SK-N-SH treated with all-trans-retinoic acid at 6 μM for 48 hours (cell line): ENCODE data around the gene TPH2.

Source experiments
- BACH2 ChIP-seq: fragments of 250-450 bp; sonication (Bioruptor Pico); IDR thresholded peaks from 2 replicates; pipeline ENCODE4 v1.9.0; 2021; ENCODE audit warnings: mild to moderate bottlenecking, borderline replicate concordance
- ESRRG ChIP-seq: fragments of 250-450 bp; sonication (Bioruptor Pico); IDR thresholded peaks from 2 replicates; pipeline ENCODE4 v1.6.1; 2021; ENCODE audit warnings: mild to moderate bottlenecking
- SNAI2 ChIP-seq: fragments of 250-450 bp; sonication (Bioruptor Pico); IDR thresholded peaks from 2 replicates; pipeline ENCODE4 v1.5.0; 2020; ENCODE audit warnings: mild to moderate bottlenecking, moderate library complexity
- TCF4 ChIP-seq: fragments of 250-450 bp; sonication (Bioruptor Pico); IDR thresholded peaks from 2 replicates; pipeline ENCODE4 v1.8.0; 2021; ENCODE audit warnings: mild to moderate bottlenecking, moderate library complexity, borderline replicate concordance
- TOX ChIP-seq: fragments of 250-450 bp; sonication (Bioruptor Pico); IDR thresholded peaks from 2 replicates; pipeline ENCODE4 v1.8.0; 2021; ENCODE audit warnings: mild to moderate bottlenecking, moderate library complexity, borderline replicate concordance
- TSHZ2 ChIP-seq: fragments of 250-450 bp; sonication (Bioruptor Pico); IDR thresholded peaks from 2 replicates; pipeline ENCODE4 v1.5.0; 2020; ENCODE audit warnings: mild to moderate bottlenecking, moderate library complexity
- ZFP3 ChIP-seq: fragments of 250-450 bp; sonication (Bioruptor Pico); IDR thresholded peaks from 2 replicates; pipeline ENCODE4 v1.5.0; 2020; ENCODE audit warnings: mild to moderate bottlenecking, moderate library complexity
- ZNF70 ChIP-seq: fragments of 450-650 bp; formaldehyde crosslinking; IDR thresholded peaks from 2 replicates; pipeline ENCODE4 v1.5.0; 2020; ENCODE audit warnings: mild to moderate bottlenecking, moderate library complexity
- ZNF8 ChIP-seq: fragments of 450-650 bp; formaldehyde crosslinking; IDR thresholded peaks from 2 replicates; pipeline ENCODE4 v1.5.0; 2020; ENCODE audit warnings: mild to moderate bottlenecking, moderate library complexity
- TF ChIP-seq, protein P1 (sequence below): fragments of 250-450 bp; sonication (Bioruptor Pico); IDR thresholded peaks from 2 replicates; pipeline ENCODE4 v1.8.0; 2020; ENCODE audit warnings: mild to moderate bottlenecking, moderate library complexity, borderline replicate concordance
- TF ChIP-seq, protein P2 (sequence below): fragments of 250-450 bp; sonication (Bioruptor Pico); IDR thresholded peaks from 2 replicates; pipeline ENCODE4 v1.5.1; 2020; ENCODE audit warnings: low read depth, mild to moderate bottlenecking, moderate library complexity

- TF ChIP-seq, protein P1, sequence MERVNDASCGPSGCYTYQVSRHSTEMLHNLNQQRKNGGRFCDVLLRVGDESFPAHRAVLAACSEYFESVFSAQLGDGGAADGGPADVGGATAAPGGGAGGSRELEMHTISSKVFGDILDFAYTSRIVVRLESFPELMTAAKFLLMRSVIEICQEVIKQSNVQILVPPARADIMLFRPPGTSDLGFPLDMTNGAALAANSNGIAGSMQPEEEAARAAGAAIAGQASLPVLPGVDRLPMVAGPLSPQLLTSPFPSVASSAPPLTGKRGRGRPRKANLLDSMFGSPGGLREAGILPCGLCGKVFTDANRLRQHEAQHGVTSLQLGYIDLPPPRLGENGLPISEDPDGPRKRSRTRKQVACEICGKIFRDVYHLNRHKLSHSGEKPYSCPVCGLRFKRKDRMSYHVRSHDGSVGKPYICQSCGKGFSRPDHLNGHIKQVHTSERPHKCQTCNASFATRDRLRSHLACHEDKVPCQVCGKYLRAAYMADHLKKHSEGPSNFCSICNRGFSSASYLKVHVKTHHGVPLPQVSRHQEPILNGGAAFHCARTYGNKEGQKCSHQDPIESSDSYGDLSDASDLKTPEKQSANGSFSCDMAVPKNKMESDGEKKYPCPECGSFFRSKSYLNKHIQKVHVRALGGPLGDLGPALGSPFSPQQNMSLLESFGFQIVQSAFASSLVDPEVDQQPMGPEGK (CRISPR knock-in tag): no peak
- TF ChIP-seq ZNF8 (CRISPR knock-in tag): no peak
- no peak for TF ChIP-seq ZFP3 (CRISPR knock-in tag)
- TF ChIP-seq ESRRG: no peak
- no peak for TF ChIP-seq ZNF70 (CRISPR knock-in tag)
- no peak for TF ChIP-seq SNAI2 (CRISPR knock-in tag)
- TF ChIP-seq BACH2 (CRISPR knock-in tag): no peak
- TF ChIP-seq, protein P2, sequence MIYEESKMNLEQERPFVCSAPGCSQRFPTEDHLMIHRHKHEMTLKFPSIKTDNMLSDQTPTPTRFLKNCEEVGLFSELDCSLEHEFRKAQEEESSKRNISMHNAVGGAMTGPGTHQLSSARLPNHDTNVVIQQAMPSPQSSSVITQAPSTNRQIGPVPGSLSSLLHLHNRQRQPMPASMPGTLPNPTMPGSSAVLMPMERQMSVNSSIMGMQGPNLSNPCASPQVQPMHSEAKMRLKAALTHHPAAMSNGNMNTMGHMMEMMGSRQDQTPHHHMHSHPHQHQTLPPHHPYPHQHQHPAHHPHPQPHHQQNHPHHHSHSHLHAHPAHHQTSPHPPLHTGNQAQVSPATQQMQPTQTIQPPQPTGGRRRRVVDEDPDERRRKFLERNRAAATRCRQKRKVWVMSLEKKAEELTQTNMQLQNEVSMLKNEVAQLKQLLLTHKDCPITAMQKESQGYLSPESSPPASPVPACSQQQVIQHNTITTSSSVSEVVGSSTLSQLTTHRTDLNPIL (CRISPR knock-in tag): no peak
- no peak for TF ChIP-seq TOX
- TF ChIP-seq TCF4 (CRISPR knock-in tag): no peak
- TF ChIP-seq TSHZ2 (CRISPR knock-in tag): no peak
Observed at GRCh38 chr12:71970031-71970430, 31.4 kb downstream of the TPH2 start.
